Lower leg skin (tissue), 3 donors: Measurements from ENCODE around the gene MYL9.

Experiments
- CTCF ChIP-seq, 3 donors: fragments of 450-650 bp; IDR thresholded peaks; one replicate each; pipeline ENCODE4 v1.5.1; 2016; ENCODE audit warnings: antibody characterized with exemption in 3 of 3, mild to moderate bottlenecking in 3 of 3, moderate library complexity in 2 of 3
- POLR2A ChIP-seq, 2 donors: fragments of 450-650 bp; IDR thresholded peaks; one replicate each; pipeline ENCODE4 v1.6.1; 2016 to 2017; ENCODE audit warnings: antibody characterized with exemption in 2 of 2, mild to moderate bottlenecking in 1 of 2, moderate library complexity in 1 of 2

DNA sequence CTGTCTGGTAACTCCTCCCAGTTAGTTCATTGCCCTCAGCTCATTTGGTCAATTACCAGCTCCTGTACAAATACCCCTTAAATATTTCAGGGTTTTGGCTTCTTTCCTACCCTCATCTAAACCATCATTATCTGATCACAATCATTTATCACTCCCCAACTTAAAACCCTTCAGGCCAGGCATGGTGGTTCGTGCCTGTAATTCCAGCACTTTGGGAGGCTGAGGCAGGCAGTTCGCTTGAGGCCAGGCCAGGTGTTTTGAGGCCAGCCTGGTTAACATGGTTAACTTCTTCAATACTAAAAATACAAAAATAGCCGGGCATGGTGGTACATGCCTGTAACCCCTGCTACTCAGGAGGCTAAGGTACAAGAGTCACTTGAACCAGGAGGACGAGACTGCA is 41.5 kb downstream of the MYL9 start:
- TF ChIP-seq CTCF (IDR thresholded peaks at IDR 0.05): no peak
- no peak for TF ChIP-seq POLR2A (IDR thresholded peaks at IDR 0.05)
